CD14-positive monocyte (primary cell): Measurements from ENCODE around the gene PDE6C. TPM values are rescaled to one million over a fixed set of nuclear protein-coding genes. Genes with fewer than 3 reads are reported as not detected.
"Not testable (repeated sequence)": the region's sequence is repeated elsewhere in the genome, so short reads cannot be mapped to it uniquely, and the experiment has no call there.

ENCODE experiments used
- DNase-seq, 3 donors: peaks; one replicate each; pipeline ENCODE4 v3.0.0-alpha.2; 2011 to 2022
- H2AFZ ChIP-seq: 2 replicates; pipeline ENCODE4 v1.6.0; 2012; ENCODE audit warnings: mild to moderate bottlenecking, low read depth, low read length, inconsistent platforms; ENCODE audit not compliant: insufficient read depth, poor library complexity, severe bottlenecking
- H3K27ac ChIP-seq, 2 donors: 1 replicate in 1 of 2; 2 replicates in 1 of 2; pipeline ENCODE4 v1.5.1; 2012 to 2013; ENCODE audit warnings: low read length in 2 of 2, control low read depth in 1 of 2, inconsistent platforms in 1 of 2, low read depth in 1 of 2, mild to moderate bottlenecking in 1 of 2
- H3K27me3 ChIP-seq, 2 donors: one replicate each; pipeline versions ENCODE4 v1.6.0 to v1.6.1; 2011 to 2013; ENCODE audit warnings: low read length in 2 of 2; ENCODE audit not compliant: control insufficient read depth in 2 of 2, insufficient read depth in 2 of 2
- H3K36me3 ChIP-seq, 2 donors: replicated peaks in 1 of 2; 1 replicate in 1 of 2; 2 replicates in 1 of 2; pipeline versions ENCODE4 v1.5.1 to v1.6.1; 2012 to 2013; ENCODE audit warnings: low read length in 2 of 2, control low read depth in 1 of 2, inconsistent platforms in 1 of 2, mild to moderate bottlenecking in 1 of 2; ENCODE audit not compliant: insufficient read depth in 2 of 2, control insufficient read depth in 1 of 2
- H3K4me1 ChIP-seq, 2 donors: 1 replicate in 1 of 2; 2 replicates in 1 of 2; pipeline versions ENCODE4 v1.5.1 to v1.6.1; 2012 to 2013; ENCODE audit warnings: low read length in 2 of 2, control low read depth in 1 of 2, inconsistent platforms in 1 of 2, mild to moderate bottlenecking in 1 of 2, moderate library complexity in 1 of 2; ENCODE audit not compliant: insufficient read depth in 2 of 2, control insufficient read depth in 1 of 2
- H3K4me2 ChIP-seq: replicated peaks from 2 replicates; pipeline ENCODE3; 2012; ENCODE audit warnings: low read length, moderate library complexity, mild to moderate bottlenecking; ENCODE audit not compliant: poor library complexity, severe bottlenecking; ENCODE audit errors: extremely low read depth
- H3K4me3 ChIP-seq, 3 experiments: fragments of 200-600 bp in 1 of 3; sonication (generic) in 1 of 3; replicated peaks in 1 of 3; 1 replicate in 2 of 3; 2 replicates in 1 of 3; pipeline ENCODE4 v1.5.1; 2011 to 2013; ENCODE audit warnings: low read length in 3 of 3, mild to moderate bottlenecking in 3 of 3, control low read depth in 2 of 3, low read depth in 2 of 3, inconsistent platforms in 1 of 3, moderate library complexity in 1 of 3
- H3K79me2 ChIP-seq: 2 replicates; pipeline ENCODE4 v1.6.0; 2012; ENCODE audit warnings: mild to moderate bottlenecking, control low read depth, inconsistent platforms, low read length, moderate library complexity; ENCODE audit not compliant: insufficient read depth
- H3K9ac ChIP-seq: 2 replicates; pipeline ENCODE4 v1.6.0; 2017; ENCODE audit warnings: low read length, mild to moderate bottlenecking; ENCODE audit not compliant: insufficient read depth, poor library complexity, severe bottlenecking
- H3K9me3 ChIP-seq, 2 donors: replicated peaks in 1 of 2; 1 replicate in 1 of 2; 2 replicates in 1 of 2; pipeline versions ENCODE4 v1.5.1 to v1.6.1; 2012 to 2013; ENCODE audit warnings: low read length in 2 of 2, control low read depth in 1 of 2; ENCODE audit not compliant: control insufficient read depth in 1 of 2, insufficient read depth in 1 of 2
- H4K20me1 ChIP-seq: 2 replicates; pipeline ENCODE4 v1.6.0; 2012; ENCODE audit warnings: mild to moderate bottlenecking, low read length, control low read depth, moderate library complexity; ENCODE audit not compliant: insufficient read depth
- H3K27ac Mint-ChIP-seq, 7 donors: one replicate each; pipeline ENCODE4 v1.8.0; 2020; ENCODE audit warnings: mild to moderate bottlenecking in 7 of 7, mixed read lengths in 7 of 7, moderate library complexity in 6 of 7, inconsistent platforms in 2 of 7
- H3K27me3 Mint-ChIP-seq, 3 donors: one replicate each; pipeline ENCODE4 v1.8.0; 2021 to 2022; ENCODE audit warnings: low read depth in 3 of 3, mild to moderate bottlenecking in 3 of 3, mixed read lengths in 3 of 3, moderate library complexity in 3 of 3, inconsistent platforms in 1 of 3
- H3K36me3 Mint-ChIP-seq, 2 donors: one replicate each; pipeline ENCODE4 v1.8.0; 2020; ENCODE audit warnings: mixed read lengths in 2 of 2, inconsistent platforms in 1 of 2, mild to moderate bottlenecking in 1 of 2
- H3K4me1 Mint-ChIP-seq: one replicate; pipeline ENCODE4 v1.8.0; 2020; ENCODE audit warnings: mild to moderate bottlenecking, mixed read lengths
- H3K4me3 Mint-ChIP-seq, 2 donors: one replicate each; pipeline ENCODE4 v1.8.0; 2020; ENCODE audit warnings: mild to moderate bottlenecking in 2 of 2, mixed read lengths in 2 of 2, moderate library complexity in 1 of 2
- H3K9me3 Mint-ChIP-seq, 7 donors: one replicate each; pipeline ENCODE4 v1.8.0; 2020 to 2022; ENCODE audit warnings: mixed read lengths in 7 of 7, mild to moderate bottlenecking in 6 of 7, moderate library complexity in 6 of 7, inconsistent platforms in 2 of 7
- CTCF ChIP-seq: fragments of 200-600 bp; IDR thresholded peaks from one replicate; pipeline ENCODE4 v1.8.0; 2022; ENCODE audit warnings: antibody characterized with exemption, mild to moderate bottlenecking
- WGBS: methylation state at CpG from one replicate; pipeline ENCODE4 v1.1.5; 2013; ENCODE audit warnings: missing lambda C conversion rate; ENCODE audit not compliant: insufficient coverage; 5-methylcytosine and 5-hydroxymethylcytosine counted together
- intact Hi-C, 2 donors: fragments of 100-400 bp; cut with micrococcal nuclease; formaldehyde crosslinking; loops; one replicate each; pipeline versions ENCODE4 v1.15.0 to v1.15.1; 2023
- polyA plus RNA-seq, 3 donors: library from polyadenylated mRNA; depleted of rRNA in 1 of 3; unstranded in 2 of 3; stranded (reverse) in 1 of 3; fragments of 300-500 nt in 2 of 3; fragments of >200 nt in 1 of 3; fragmentation: Illumina TruSeq in 2 of 3; gene quantifications; 1 replicate in 2 of 3; 2 replicates in 1 of 3; pipeline ENCODE4 v1.2.3, GENCODE V29; 2012 to 2021

Gene PDE6C
- polyA plus RNA-seq, 3 donors, result not detected

- Histone ChIP-seq H3K4me2 (no peak overlapping the region), H3K9ac (no peak overlapping the region), H3K4me1 (no peaks in the 10 kb centered on the region), H4K20me1 (no peaks in the 10 kb centered on the region), H3K4me3 (no peak overlapping the region), H2AFZ (no peak overlapping the region), H3K79me2 (no peaks in the 10 kb centered on the region), H3K36me3 (peaks cover 31 to 85% of the 10 kb centered on the region in 2 donors), H3K27me3 (no peaks in the 10 kb centered on the region), H3K27ac (no peak overlapping the region), H3K9me3 (no peaks in the 10 kb centered on the region)
- H3K9me3 Mint-ChIP-seq, result no peaks in the 10 kb centered on the region
- no peak for DNase-seq
- H3K27ac Mint-ChIP-seq, result no peak overlapping the region
- peaks cover 3% of the 10 kb centered on the region for H3K4me1 Mint-ChIP-seq
- no peak for TF ChIP-seq CTCF
- no peaks in the 10 kb centered on the region for H3K27me3 Mint-ChIP-seq
- peaks cover 45 to 47% of the 10 kb centered on the region in 2 donors for H3K36me3 Mint-ChIP-seq
- intact Hi-C loops, result no loop called here
- no peak overlapping the region for H3K4me3 Mint-ChIP-seq
Observed at GRCh38 chr10:93687737-93688136, 75.4 kb downstream of the PDE6C start.

- H3K4me1 ChIP-seq, result no peaks in the 10 kb centered on the region
- no peaks in the 10 kb centered on the region for H3K9me3 ChIP-seq
- no peak for TF ChIP-seq CTCF
- Mint-ChIP-seq H3K4me1 (no peaks in the 10 kb centered on the region), H3K27me3 (no peaks in the 10 kb centered on the region), H3K36me3 (peaks cover 62 to 75% of the 10 kb centered on the region in 2 donors), H3K27ac (no peak overlapping the region), H3K9me3 (no peaks in the 10 kb centered on the region), H3K4me3 (no peak overlapping the region)
- no peak for DNase-seq
- H3K79me2 ChIP-seq, result peaks cover 9% of the 10 kb centered on the region
- no peak overlapping the region for H3K27ac ChIP-seq
- intact Hi-C loops, result no loop called here
- H3K27me3 ChIP-seq, result no peaks in the 10 kb centered on the region
- no peaks in the 10 kb centered on the region for H4K20me1 ChIP-seq
- peaks cover 64 to 88% of the 10 kb centered on the region in 2 donors for H3K36me3 ChIP-seq
- H3K4me3 ChIP-seq, result no peak overlapping the region
- no peak overlapping the region for H3K9ac ChIP-seq
- H2AFZ ChIP-seq, result no peak overlapping the region
- H3K4me2 ChIP-seq, result no peak overlapping the region
- no CpG with 5 or more reads among the region's 2 CpGs for WGBS
Observed at GRCh38 chr10:93695740-93696139, 83.4 kb downstream of the PDE6C start.

- peaks cover 16% of the 10 kb centered on the region for H3K79me2 ChIP-seq
- H3K9me3 ChIP-seq, H3K4me3 ChIP-seq, H3K9me3 Mint-ChIP-seq, H3K4me2 ChIP-seq, H3K4me3 Mint-ChIP-seq, H2AFZ ChIP-seq, H3K27ac ChIP-seq, H3K27ac Mint-ChIP-seq, H3K27me3 Mint-ChIP-seq, H4K20me1 ChIP-seq, H3K27me3 ChIP-seq, H3K4me1 ChIP-seq, H3K4me1 Mint-ChIP-seq, H3K9ac ChIP-seq, DNase-seq, intact Hi-C loops: not testable (repeated sequence)
- H3K36me3 Mint-ChIP-seq, result peaks cover 56 to 69% of the 10 kb centered on the region in 2 donors
- H3K36me3 ChIP-seq, result peaks cover 62 to 80% of the 10 kb centered on the region in 2 donors
- no CpG with 5 or more reads among the region's 2 CpGs for WGBS
Observed at GRCh38 chr10:93696582-93696981, 84.2 kb downstream of the PDE6C start.
